HUDEP-2 (cell line): ENCODE data around the gene SLC25A26.

Experiments used
- DNase-seq, 76 experiments: peaks; one replicate each; lab custom pipeline; 2025; ENCODE audit not compliant: unreplicated experiment in 76 of 76; lab: John Stamatoyannopoulos, UW

The SLC25A26 gene

DNA sequence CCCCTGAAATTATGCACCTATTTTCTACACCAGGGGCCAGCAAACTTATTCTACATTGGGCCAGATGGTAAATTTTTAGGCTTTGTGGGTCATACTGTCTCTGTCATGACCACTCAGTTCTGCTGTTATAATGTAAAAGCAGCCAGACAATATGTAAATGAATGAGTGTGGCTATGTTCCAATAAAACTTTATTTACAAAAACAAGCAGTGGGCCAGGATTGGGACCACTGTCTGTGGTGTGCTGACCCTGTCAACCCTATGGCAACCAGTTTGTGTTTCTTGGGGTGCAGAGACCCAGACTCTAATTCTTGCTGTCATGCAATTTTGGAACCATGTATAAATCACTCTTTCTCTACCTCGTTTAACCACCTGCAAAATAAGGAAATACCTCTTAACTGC is 205.3 kb downstream of the SLC25A26 start:
- DNase-seq, result no peak

DNA sequence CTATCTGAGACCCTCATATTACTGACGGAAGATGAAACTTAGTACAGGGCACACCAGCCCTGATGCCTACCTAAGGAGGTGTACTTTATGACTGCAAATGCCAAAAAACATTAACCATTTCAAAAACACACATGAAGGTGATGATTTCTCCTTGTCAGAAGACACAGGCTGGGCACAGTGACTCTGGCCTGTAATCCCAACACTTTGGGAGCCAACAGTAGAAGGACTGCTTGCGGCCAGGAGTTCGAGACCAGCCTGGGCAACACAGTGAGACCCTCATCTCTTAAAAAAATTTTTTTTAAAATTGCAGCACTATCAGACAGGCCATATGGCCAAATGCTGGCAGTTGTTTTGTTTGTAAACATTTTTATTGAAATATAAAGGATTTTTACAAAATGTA is 206.6 kb downstream of the SLC25A26 start:
- DNase-seq, result no peak

GRCh38 chr3:66427951-66428474 is 207.2 kb downstream of the SLC25A26 start:
- DNase-seq, result no peak
